HCT116 (cell line): Measurements from ENCODE around the gene TP53RK. TPM values are rescaled to one million over a fixed set of nuclear protein-coding genes. Genes with fewer than 3 reads are reported as not detected.

ENCODE experiments used
- ATAC-seq: fragments of 200-7000 bp; cut with Tn5 transposase; 2 replicates; pipeline ENCODE4 v1.9.1; 2020; ENCODE audit warnings: mild to moderate bottlenecking, moderate library complexity
- BruUV-seq: library from RNA; stranded (reverse); fragments of 400-500 nt; replicated peaks from 2 replicates; lab custom pipeline; 2021; lab: Mats Ljungman, UMichigan
- CTCF ChIA-PET: fragments of 300-600 bp; sonication (Branson Sonifier 250); formaldehyde crosslinking; loops from one replicate; lab custom pipeline; 2021; ENCODE audit warnings: antibody characterized with exemption; lab: Charles Lee
- POLR2A ChIA-PET: fragments of 300-600, 350-600 bp; sonication (Branson Sonifier 250); formaldehyde crosslinking; loops from one replicate; lab custom pipeline; 2021; ENCODE audit warnings: antibody characterized with exemption; lab: Charles Lee
- RAD21 ChIA-PET, 2 experiments: fragments of 300-600 bp; sonication (Branson Sonifier 250); formaldehyde crosslinking; loops; one replicate each; lab custom pipeline; 2023; ENCODE audit warnings: low total read pairs in 2 of 2; ENCODE audit not compliant: uncharacterized antibody in 2 of 2, unreplicated experiment in 2 of 2, low non-redundant PET in 1 of 2; lab: Charles Lee
- DNase-seq: peaks from one replicate; pipeline ENCODE4 v3.0.0-alpha.2; 2010; ENCODE audit warnings: low read depth, low spot score
- H2AFZ ChIP-seq: fragments of 200-600 bp; shearing (Covaris generic), sonication (generic); 2 replicates; pipeline ENCODE4 v1.6.1; 2017; ENCODE audit warnings: low read depth, mixed run types, mixed read lengths, antibody characterized with exemption, low read length; ENCODE audit not compliant: poor library complexity, severe bottlenecking
- H3K27ac ChIP-seq: 2 replicates; pipeline ENCODE4 v1.5.1; 2012; ENCODE audit warnings: low read depth, low read length
- H3K27me3 ChIP-seq: fragments of 200-600 bp; sonication (generic); 2 replicates; pipeline ENCODE4 v1.6.1; 2016; ENCODE audit warnings: mixed run types, low read length, mixed read lengths; ENCODE audit not compliant: insufficient read depth
- H3K36me3 ChIP-seq, 2 experiments: fragments of 200-500 bp in 1 of 2; fragments of 200-600 bp in 1 of 2; sonication (Bioruptor generic) in 1 of 2; sonication (generic) in 1 of 2; 2 replicates each; pipeline versions ENCODE4 v1.5.1 to v1.6.1; 2014 to 2016; ENCODE audit warnings: low read length in 2 of 2, inconsistent platforms in 1 of 2, mixed read lengths in 1 of 2, mixed run types in 1 of 2; ENCODE audit not compliant: insufficient read depth in 2 of 2, control insufficient read depth in 1 of 2
- H3K4me1 ChIP-seq, 2 experiments: fragments of 200-600 bp in 1 of 2; sonication (generic) in 1 of 2; 2 replicates each; pipeline versions ENCODE4 v1.5.1 to v1.6.1; 2012 to 2017; ENCODE audit warnings: low read length in 2 of 2, inconsistent platforms in 1 of 2, mild to moderate bottlenecking in 1 of 2, mixed read lengths in 1 of 2, mixed run types in 1 of 2, moderate library complexity in 1 of 2; ENCODE audit not compliant: insufficient read depth in 2 of 2, control insufficient read depth in 1 of 2
- H3K4me2 ChIP-seq: fragments of 200-600 bp; sonication (generic); 2 replicates; pipeline ENCODE4 v1.6.1; 2017; ENCODE audit warnings: mixed run types, low read length, mixed read lengths
- H3K4me3 ChIP-seq, 2 experiments: fragments of 200-600 bp in 1 of 2; sonication (generic) in 1 of 2; replicated peaks in 1 of 2; 2 replicates each; pipeline ENCODE4 v1.5.1; 2011 to 2016; ENCODE audit warnings: low read length in 2 of 2, control low read depth in 1 of 2, low read depth in 1 of 2, mild to moderate bottlenecking in 1 of 2, mixed read lengths in 1 of 2, mixed run types in 1 of 2
- H3K79me2 ChIP-seq: fragments of 200-600 bp; sonication (generic); 2 replicates; pipeline ENCODE4 v1.6.1; 2017; ENCODE audit warnings: mild to moderate bottlenecking, mixed run types, low read length, moderate library complexity, mixed read lengths; ENCODE audit not compliant: insufficient read depth
- H3K9ac ChIP-seq: fragments of 200-600 bp; sonication (generic); 2 replicates; pipeline ENCODE4 v1.6.1; 2016; ENCODE audit warnings: low read length, mixed read lengths
- H3K9me2 ChIP-seq: fragments of 200-600 bp; sonication (generic), shearing (Covaris generic); 2 replicates; pipeline ENCODE4 v1.6.1; 2017; ENCODE audit warnings: mixed run types, mild to moderate bottlenecking, moderate library complexity; ENCODE audit not compliant: insufficient read depth
- H3K9me3 ChIP-seq, 2 experiments: fragments of 200-500 bp in 1 of 2; fragments of 200-600 bp in 1 of 2; sonication (Bioruptor generic) in 1 of 2; sonication (generic) in 1 of 2; 2 replicates each; pipeline ENCODE4 v1.6.1; 2014 to 2017; ENCODE audit warnings: low read length in 2 of 2, mixed read lengths in 2 of 2, inconsistent platforms in 1 of 2, low read depth in 1 of 2, mild to moderate bottlenecking in 1 of 2, mixed run types in 1 of 2, moderate library complexity in 1 of 2; ENCODE audit not compliant: control insufficient read depth in 1 of 2, insufficient read depth in 1 of 2
- H4K20me1 ChIP-seq: fragments of 200-600 bp; sonication (generic), shearing (Covaris generic); 2 replicates; pipeline ENCODE4 v1.6.1; 2017; ENCODE audit warnings: mixed run types, mild to moderate bottlenecking, moderate library complexity; ENCODE audit not compliant: insufficient read depth
- ATF3 ChIP-seq: IDR thresholded peaks from 2 replicates; pipeline ENCODE4 v1.6.1; 2012
- CBX3 ChIP-seq: IDR thresholded peaks from 2 replicates; pipeline ENCODE4 v1.6.1; 2012; ENCODE audit warnings: low read depth
- CEBPB ChIP-seq: IDR thresholded peaks from 2 replicates; pipeline ENCODE4 v1.6.1; 2012; ENCODE audit warnings: low read depth
- EGR1 ChIP-seq: IDR thresholded peaks from 2 replicates; pipeline ENCODE4 v1.6.1; 2012; ENCODE audit warnings: low read depth
- ELF1 ChIP-seq: IDR thresholded peaks from 2 replicates; pipeline ENCODE4 v1.6.1; 2012; ENCODE audit warnings: low read depth, borderline replicate concordance
- EZH2phosphoT487 ChIP-seq: fragments of 200-600 bp; IDR thresholded peaks from 2 replicates; pipeline ENCODE4 v1.6.1; 2018; ENCODE audit warnings: antibody characterized with exemption, borderline replicate concordance
- FOSL1 ChIP-seq: IDR thresholded peaks from 2 replicates; pipeline ENCODE4 v1.6.1; 2012; ENCODE audit warnings: low read depth
- RAD21 ChIP-seq: IDR thresholded peaks from 2 replicates; pipeline ENCODE4 v1.6.1; 2012; ENCODE audit warnings: low read depth, mild to moderate bottlenecking
- REST ChIP-seq: IDR thresholded peaks from 2 replicates; pipeline ENCODE4 v1.6.1; 2012; ENCODE audit warnings: low read depth
- TCF7L2 ChIP-seq: IDR thresholded peaks from 2 replicates; pipeline ENCODE4 v1.7.0; 2011; ENCODE audit warnings: borderline replicate concordance, inconsistent platforms; ENCODE audit not compliant: insufficient read depth, insufficient read length; ENCODE audit errors: extremely low read depth
- YY1 ChIP-seq: IDR thresholded peaks from 2 replicates; pipeline ENCODE4 v1.6.1; 2011; ENCODE audit warnings: low read length, low read depth, moderate library complexity, mild to moderate bottlenecking; ENCODE audit not compliant: insufficient replicate concordance; ENCODE audit errors: extremely low read depth
- ZBTB33 ChIP-seq: IDR thresholded peaks from 2 replicates; pipeline ENCODE4 v1.6.1; 2011; ENCODE audit warnings: mild to moderate bottlenecking, low read length, moderate library complexity; ENCODE audit not compliant: insufficient replicate concordance; ENCODE audit errors: extremely low read depth
- ZNF274 ChIP-seq: fragments of 200-500 bp; sonication (Bioruptor generic); IDR thresholded peaks from 2 replicates; pipeline ENCODE4 v1.6.1; 2014; ENCODE audit warnings: mild to moderate bottlenecking, low read depth, low read length, inconsistent platforms
- intact Hi-C: fragments of 100-400 bp; cut with micrococcal nuclease; formaldehyde crosslinking; loops from 2 replicates; pipeline ENCODE4 v1.10.0; 2022
- total RNA-seq: library from RNA; stranded (reverse); gene quantifications from one replicate; pipeline ENCODE4 v1.2.1, GENCODE V29; 2021; ENCODE audit not compliant: unreplicated experiment

The TP53RK gene
- total RNA-seq, 1 experiment from 2014 or later, result 9.2 TPM

- no peak for ATAC-seq
These were observed 47.8 kb downstream of the TP53RK start for GRCh38 chr20:46641424-46641823.

GRCh38 chr20:46640536-46641311, 48.5 kb downstream of the TP53RK start:
- H3K79me2 ChIP-seq, result no peaks in the 10 kb centered on the region
- no peaks in the 10 kb centered on the region for H3K9me3 ChIP-seq
- ATAC-seq (no peak), DNase-seq (no peak)
- no peak overlapping the region for H3K27ac ChIP-seq
- no peaks in the 10 kb centered on the region for H3K9me2 ChIP-seq
- no peak overlapping the region for H2AFZ ChIP-seq
- ChIA-PET RAD21 (no interaction called here), POLR2A (no interaction called here), CTCF (no interaction called here)
- no peaks in the 10 kb centered on the region; a peak in 1 of 4 replicates for H3K4me1 ChIP-seq
- H3K9ac ChIP-seq, result no peak overlapping the region
- H3K27me3 ChIP-seq, result peaks cover 10% of the 10 kb centered on the region; the same call in 1 of the 2 replicates
- H3K36me3 ChIP-seq, result no peaks in the 10 kb centered on the region
- no TSS peak for BruUV-seq
- H3K4me2 ChIP-seq, result no peak overlapping the region
- H4K20me1 ChIP-seq, result no peaks in the 10 kb centered on the region
- no peak overlapping the region for H3K4me3 ChIP-seq
- intact Hi-C loops, result no loop called here
- TF ChIP-seq YY1 (no peak), ELF1 (no peak), CEBPB (no peak), TCF7L2 (no peak), EGR1 (no peak), CBX3 (no peak), REST (no peak), ATF3 (no peak), EZH2phosphoT487 (no peak), ZBTB33 (no peak), RAD21 (no peak), ZNF274 (no peak), FOSL1 (no peak)

More at GRCh38 chr20:46641424-46641823, 47.8 kb downstream of the TP53RK start:
- CTCF ChIA-PET, result no interaction called here
- no peak overlapping the region for H3K27ac ChIP-seq
- H4K20me1 ChIP-seq, result no peaks in the 10 kb centered on the region
- H3K9me2 ChIP-seq, result no peaks in the 10 kb centered on the region
- BruUV-seq, result no TSS peak
- POLR2A ChIA-PET, result no interaction called here
- H3K36me3 ChIP-seq, result no peaks in the 10 kb centered on the region
- no peaks in the 10 kb centered on the region for H3K4me1 ChIP-seq
- no peak overlapping the region for H3K4me3 ChIP-seq
- H3K9ac ChIP-seq, result no peak overlapping the region
- H3K9me3 ChIP-seq, result no peaks in the 10 kb centered on the region
- intact Hi-C loops, result no loop called here
- DNase-seq, result no peak
- RAD21 ChIA-PET, result no interaction called here
- H3K79me2 ChIP-seq, result no peaks in the 10 kb centered on the region
- H3K4me2 ChIP-seq, result no peak overlapping the region
- H3K27me3 ChIP-seq, result peaks cover 17% of the 10 kb centered on the region; the same call in 1 of the 2 replicates
- no peak overlapping the region for H2AFZ ChIP-seq
- TF ChIP-seq YY1 (no peak), CBX3 (no peak)
